GM19397 (cell line): ENCODE measurements around the gene IFI35.

ENCODE experiments used
- ATAC-seq: cut with Tn5 transposase; IDR thresholded peaks from one replicate; pipeline ENCODE4 v1.9.1; 2021; ENCODE audit warnings: mild to moderate bottlenecking, moderate library complexity; ENCODE audit not compliant: unreplicated experiment

Gene IFI35

GRCh38 chr17:43020789-43021740 is 14.5 kb downstream of the IFI35 start:
- no peak for ATAC-seq

DNA sequence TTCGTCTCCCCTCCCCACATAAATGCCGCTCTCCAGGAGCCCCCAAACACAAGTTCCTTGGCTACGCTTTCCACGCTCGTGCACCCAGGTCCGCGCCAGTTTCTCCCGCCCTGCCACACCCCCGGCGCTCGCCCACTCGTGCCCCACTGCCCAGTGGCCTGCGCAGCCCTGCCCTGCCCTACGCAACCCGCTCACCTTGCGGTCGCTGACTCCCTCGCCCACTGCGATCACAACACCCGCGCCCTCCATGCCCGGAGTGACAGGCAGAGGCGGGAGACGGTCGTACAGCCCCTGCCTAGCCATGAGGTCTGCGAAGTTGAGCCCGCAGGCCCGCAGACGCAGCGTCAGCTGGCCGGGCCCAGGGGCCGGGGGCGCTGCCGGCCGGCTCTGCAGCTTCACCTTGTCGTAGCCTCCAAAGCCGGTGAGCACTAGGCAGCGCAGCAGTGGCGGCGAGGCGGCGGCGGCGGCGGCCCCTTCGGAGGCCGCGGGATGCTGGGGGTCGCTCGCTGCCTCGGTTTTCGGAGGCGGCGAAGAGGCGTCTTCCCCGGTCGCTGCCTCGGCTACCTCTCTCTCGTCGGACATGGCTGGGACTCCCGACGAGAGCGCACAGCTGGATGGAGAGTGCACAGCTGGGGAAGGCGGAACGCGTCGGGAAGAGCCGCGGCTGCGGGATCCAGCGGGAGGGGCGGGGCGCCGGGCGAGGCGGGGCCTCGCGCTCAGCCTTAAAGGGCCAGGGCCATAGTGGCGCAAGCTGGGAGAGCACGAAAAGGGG is 15.3 kb downstream of the IFI35 start, which contains the start of gene VAT1:
TSS of gene VAT1 (minus strand) at position 645 of the 772 bp plus-strand sequence. CDS start at position 582, 63 bp downstream.
- peak; percentile 49 for ATAC-seq

- ATAC-seq, result no peak
These were observed 18.1 kb downstream of the IFI35 start, which contains the start of gene RND2 for GRCh38 chr17:43024407-43025289. RND2 (plus strand) TSS chr17:43025231; CDS start chr17:43025348, 117 bp downstream.

DNA sequence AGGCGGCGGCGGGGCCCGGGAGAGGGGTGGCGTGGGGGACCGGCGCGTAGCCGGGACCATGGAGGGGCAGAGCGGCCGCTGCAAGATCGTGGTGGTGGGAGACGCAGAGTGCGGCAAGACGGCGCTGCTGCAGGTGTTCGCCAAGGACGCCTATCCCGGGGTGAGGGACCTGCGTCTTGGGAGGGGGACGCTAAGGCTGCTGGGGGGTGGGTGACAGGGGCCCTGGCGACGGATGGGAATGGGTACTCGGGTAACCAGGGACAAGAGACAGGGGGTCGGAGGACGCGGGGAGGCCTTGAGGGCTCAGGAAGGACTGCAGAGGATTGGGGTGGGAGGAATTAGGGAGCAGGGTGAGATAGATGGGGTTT is 18.7 kb downstream of the IFI35 start:
- no peak for ATAC-seq

GRCh38 chr17:43025766-43026537 is 19.4 kb downstream of the IFI35 start:
- no peak for ATAC-seq

- ATAC-seq, result no peak
These were observed 20.0 kb downstream of the IFI35 start for GRCh38 chr17:43026595-43026994.

DNA sequence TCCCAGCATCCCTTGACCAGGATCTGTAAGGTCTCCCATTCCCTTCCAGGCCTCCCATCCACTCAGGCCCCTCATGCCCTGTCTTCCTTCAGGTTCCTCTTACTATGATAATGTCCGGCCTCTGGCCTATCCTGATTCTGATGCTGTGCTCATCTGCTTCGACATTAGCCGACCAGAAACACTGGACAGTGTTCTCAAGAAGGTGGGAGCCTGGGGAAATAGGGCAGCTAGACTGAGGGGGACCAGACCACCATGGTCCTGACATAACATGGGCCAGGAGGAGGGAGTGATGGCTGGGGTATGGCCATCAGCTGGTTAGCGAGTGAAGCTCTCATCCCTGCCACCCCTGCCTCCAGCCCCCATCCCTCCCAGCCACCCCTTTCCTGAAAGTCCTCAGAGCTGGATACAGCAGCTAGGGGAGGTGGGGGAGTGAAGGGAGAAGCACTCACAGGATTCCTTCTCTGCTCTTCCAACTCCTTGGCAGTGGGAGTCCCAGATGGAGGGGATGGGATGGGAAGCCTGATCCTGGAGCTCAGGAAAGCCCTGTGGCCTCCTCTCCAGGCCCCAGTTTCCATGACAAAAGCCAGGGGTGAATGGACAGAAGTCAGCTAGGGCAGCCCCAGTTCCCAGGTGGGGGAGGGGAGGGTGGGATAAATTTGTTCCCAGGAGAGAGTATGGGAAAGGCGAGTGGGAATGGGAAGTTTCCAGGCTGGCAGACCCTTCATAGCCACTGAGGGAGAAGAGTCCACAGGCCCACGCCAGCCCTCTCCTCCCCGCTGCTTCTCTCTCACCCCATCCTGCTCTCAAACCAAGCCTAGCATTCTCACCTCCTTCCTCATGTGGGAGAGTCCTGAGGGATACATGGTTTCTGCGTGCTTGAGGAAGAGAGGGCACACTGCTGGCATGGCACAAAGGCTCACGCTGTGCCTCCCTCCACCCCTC is 20.8 kb downstream of the IFI35 start:
- no peak for ATAC-seq

DNA sequence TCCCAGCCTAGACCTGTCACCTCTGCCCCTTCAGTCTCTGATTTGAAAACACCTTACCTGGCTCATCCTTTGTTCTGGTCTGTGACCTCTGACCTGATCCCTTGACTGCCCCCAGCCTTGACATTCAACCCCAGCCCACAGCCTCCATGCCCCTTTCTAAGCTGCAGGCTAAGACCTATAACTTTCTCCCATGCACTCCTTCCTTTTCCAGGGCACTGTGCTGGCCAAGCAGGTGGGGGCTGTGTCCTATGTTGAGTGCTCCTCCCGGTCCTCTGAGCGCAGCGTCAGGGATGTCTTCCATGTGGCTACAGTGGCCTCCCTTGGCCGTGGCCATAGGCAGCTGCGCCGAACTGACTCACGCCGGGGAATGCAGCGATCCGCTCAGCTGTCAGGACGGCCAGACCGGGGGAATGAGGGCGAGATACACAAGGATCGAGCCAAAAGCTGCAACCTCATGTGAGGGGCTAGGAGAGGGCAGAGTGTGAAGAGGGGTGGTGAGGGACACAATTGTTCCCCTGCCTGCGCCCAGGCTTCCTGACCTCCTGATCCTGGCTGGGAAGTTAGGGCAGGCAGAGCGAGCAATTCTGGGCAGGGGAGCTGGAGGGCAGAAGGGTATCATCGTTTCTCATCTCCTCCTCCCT is 21.8 kb downstream of the IFI35 start:
- no peak for ATAC-seq

DNA sequence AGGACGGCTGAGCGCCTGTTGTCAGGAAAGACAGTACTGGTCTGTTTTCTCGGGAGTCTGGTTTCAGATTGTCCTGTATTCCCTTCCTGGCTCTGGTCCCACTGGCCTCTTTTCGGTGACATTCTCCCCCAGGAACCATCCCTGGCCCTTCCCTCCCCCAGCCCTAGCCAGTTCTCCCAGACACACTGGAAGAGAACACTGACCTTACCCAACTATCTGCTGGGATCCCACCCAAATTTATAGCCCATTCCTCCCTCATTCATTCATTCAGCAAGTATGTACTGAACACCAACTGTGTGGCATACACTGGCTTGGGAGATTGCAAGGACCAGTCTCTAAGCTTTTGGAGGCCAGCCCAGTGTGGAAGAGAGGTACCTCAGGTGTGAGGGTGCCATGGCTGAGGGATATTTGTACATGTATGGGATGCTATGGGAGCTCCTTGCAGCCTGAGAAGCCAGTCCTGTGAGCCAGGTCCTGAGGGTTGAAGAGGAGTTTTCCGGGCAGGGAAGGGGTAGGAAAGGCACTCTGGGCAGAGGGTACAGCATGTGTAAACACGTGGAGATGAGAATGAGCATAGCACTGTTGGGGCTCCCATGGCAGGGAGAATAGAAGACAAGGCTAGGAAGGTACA is 23.7 kb downstream of the IFI35 start:
- no peak for ATAC-seq

DNA sequence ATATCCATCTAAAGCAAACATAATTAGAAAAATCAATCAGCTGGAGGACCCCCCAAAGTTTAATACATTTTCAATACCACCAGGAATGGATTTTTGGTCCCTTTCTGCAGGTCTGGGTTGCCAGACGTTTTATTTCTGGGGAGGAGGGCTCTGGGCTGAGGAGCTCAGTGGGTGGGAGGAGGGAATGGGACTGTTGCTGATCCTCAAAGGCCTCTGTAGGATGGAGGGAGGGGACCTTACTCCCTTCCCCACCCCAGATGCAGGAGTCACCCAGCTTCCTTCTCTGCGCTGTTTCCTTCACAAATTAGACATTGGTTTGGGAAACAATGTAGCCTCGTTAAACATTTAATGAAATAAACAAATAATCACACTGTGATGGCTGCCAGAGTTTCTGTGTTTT is 25.1 kb downstream of the IFI35 start:
- ATAC-seq, result no peak

GRCh38 chr17:43033948-43034881 is 27.6 kb downstream of the IFI35 start:
- no peak for ATAC-seq

GRCh38 chr17:43034894-43035293 is 28.3 kb downstream of the IFI35 start:
- no peak for ATAC-seq

DNA sequence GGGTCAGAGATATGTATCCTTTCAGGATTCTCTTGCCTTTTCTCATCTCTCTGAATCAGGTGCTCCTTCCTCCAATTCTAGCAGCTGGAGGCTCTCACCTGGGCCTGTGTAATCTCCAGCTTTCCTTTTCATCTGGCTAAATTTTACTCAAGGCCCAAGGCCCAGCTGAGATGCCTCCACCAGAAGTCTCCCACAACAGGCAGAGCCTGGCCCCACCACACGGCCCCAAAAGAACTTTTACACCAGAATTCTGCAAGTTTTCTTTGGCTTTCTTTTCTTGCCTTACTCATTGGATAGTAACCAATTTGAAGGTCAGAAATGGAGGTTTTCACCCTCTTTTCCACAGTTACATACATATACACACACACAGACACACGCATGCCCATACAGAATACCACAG is 33.1 kb downstream of the IFI35 start:
- no peak for ATAC-seq

DNA sequence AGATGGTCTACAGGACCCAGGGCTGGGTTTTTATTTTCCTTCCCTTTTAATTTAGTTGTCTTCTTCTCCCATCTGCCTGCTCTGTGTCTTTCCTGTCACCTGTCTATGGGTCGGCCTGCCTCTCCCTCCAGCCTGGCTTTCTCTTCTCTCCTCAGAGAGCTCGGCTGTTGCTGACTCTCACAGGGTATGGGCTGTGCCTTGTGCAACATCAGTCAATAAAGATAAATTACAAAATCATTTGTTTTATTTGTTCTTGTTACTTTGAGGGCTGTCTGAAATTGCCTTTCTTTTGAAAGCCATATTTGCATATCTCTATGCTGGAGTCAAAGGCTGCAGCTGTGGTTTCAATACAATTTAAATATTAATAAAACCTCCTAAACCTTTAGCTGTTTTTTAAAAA is 34.1 kb downstream of the IFI35 start:
- no peak for ATAC-seq

DNA sequence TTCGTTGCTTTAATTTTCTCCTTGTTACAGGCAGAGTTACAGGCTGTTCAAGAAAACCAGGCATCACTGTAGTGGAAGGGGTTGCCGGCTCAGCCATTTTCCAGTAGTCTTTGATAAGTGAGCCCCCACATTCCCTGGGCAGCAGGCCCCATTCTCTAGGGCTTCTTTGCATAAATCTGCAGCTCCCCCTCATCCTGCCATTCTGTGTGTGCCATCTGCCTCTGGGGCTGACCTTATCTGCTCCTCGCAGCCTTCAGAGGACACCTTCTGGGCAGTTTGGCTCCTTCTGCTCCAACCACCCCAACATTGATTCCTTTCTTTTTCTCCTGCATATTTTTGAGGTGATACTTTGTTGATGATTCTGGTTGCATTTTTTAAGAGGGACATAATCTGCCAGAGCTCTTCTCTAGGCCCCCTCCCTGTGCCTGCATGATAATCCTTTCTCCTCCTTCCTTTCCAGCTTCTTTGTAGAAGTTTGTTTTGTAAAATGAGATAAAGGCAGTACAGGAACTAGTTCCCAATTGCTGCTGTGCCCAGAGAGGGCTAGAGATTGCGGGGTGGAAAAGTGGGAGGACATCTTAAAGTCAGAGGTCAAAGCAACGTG is 35.5 kb downstream of the IFI35 start:
- no peak for ATAC-seq

DNA sequence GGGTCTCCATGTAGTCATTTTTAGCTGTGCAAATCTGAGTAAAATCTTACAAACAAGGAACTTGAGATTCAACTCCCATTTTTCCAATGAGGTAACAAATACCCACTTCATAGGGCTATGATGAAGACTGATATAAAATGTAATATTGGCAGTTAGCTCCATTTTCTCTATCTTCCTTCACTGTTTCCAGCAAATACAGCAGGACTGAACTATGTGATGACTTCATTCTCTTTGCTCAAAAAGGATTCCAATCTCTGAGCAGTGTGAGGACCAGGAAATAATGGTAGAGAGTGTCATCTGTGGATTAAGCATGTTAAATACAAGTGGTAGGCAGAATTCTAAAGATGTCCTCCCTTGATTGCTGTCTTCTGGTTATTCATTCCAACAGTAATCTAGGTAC is 36.7 kb downstream of the IFI35 start:
- ATAC-seq, result no peak
